ENCODE data around the gene SHISA5. TPM values are rescaled to one million over a fixed set of nuclear protein-coding genes. Genes with fewer than 3 reads are reported as not detected.

Gene SHISA5
- total and polyA plus RNA-seq, 2 of the 8 experiments (the other 6 are each of a cell fraction or from before 2014, with no cell fraction given) = 196 to 315 TPM

GRCh38 chr3:48472923-48473616, 30.9 kb downstream of the SHISA5 start (continued):
- TF ChIP-seq TCF12 (IDR thresholded peaks at IDR 0.05; ENCODE audit: low read depth, low read length) (0 out of 2 replicates have a peak, but pooled peaks have one; percentile 4), TEAD4 (IDR thresholded peaks at IDR 0.05; ENCODE audit: low read depth, low read length) (peak; percentile 8; the same call in 1 of the 2 replicates)
- TF ChIP-seq, protein P1, sequence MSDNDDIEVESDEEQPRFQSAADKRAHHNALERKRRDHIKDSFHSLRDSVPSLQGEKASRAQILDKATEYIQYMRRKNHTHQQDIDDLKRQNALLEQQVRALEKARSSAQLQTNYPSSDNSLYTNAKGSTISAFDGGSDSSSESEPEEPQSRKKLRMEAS (IDR thresholded peaks at IDR 0.05) = peak; percentile 51; the same call in 1 of the 2 replicates

Measured in H1 (cell line).